Erythroblast (primary cell): ENCODE measurements around the gene TIMM50.

Experiments used
- GATA1 ChIP-seq: IDR thresholded peaks from 2 replicates; pipeline ENCODE4 v1.6.1; 2011; ENCODE audit warnings: low read depth, mild to moderate bottlenecking, control low read depth, low read length, moderate library complexity
- POLR2A ChIP-seq: IDR thresholded peaks from 2 replicates; pipeline ENCODE4 v1.6.1; 2011; ENCODE audit warnings: mild to moderate bottlenecking, low read length

- TF ChIP-seq POLR2A (no peak), GATA1 (no peak)
Measured at GRCh38 chr19:39506944-39507714, 26.5 kb downstream of the TIMM50 start.
